SU-DHL-6 (cell line): ENCODE results near the gene CROT.

Experiments
- CTCF ChIP-seq: fragments of 200-600 bp; sonication (generic); IDR thresholded peaks from one replicate; pipeline ENCODE4 v1.5.1; 2017; ENCODE audit warnings: antibody characterized with exemption, mild to moderate bottlenecking, low read length, moderate library complexity; ENCODE audit not compliant: insufficient read depth, poor library complexity, severe bottlenecking
- EZH2phosphoT487 ChIP-seq: fragments of 200-600 bp; sonication (generic), shearing (Covaris generic); conservative IDR thresholded peaks from 2 replicates; pipeline ENCODE4 v1.6.1; 2018; ENCODE audit warnings: mild to moderate bottlenecking, antibody characterized with exemption, low read length, moderate library complexity, mixed read lengths

GRCh38 chr7:87330942-87331341 lies 14.5 kb upstream of the CROT start:
- TF ChIP-seq CTCF (no peak), EZH2phosphoT487 (no peak)
